ENCODE measurements around the gene PKNOX1. TPM values are rescaled to one million over a fixed set of nuclear protein-coding genes. Genes with fewer than 3 reads are reported as not detected.
"Not testable (repeated sequence)": the region's sequence is repeated elsewhere in the genome, so short reads cannot be mapped to it uniquely, and the experiment has no call there.

Gene PKNOX1
- total and polyA plus RNA-seq, 9 donors, result 13.2 to 18.7 (median 16.7) TPM

- DNase-seq; H3K4me1 ChIP-seq (ENCODE audit: control insufficient read depth, insufficient read depth, low read length); H3K36me3 ChIP-seq (ENCODE audit: control insufficient read depth, insufficient read depth, low read length); H3K27me3 ChIP-seq (ENCODE audit: control insufficient read depth, insufficient read depth, low read length); H3K4me3 ChIP-seq (ENCODE audit: low read length); H3K9me3 ChIP-seq (replicated peaks; ENCODE audit: control insufficient read depth, low read depth, low read length); H3K27ac ChIP-seq (ENCODE audit: low read length): not testable (repeated sequence)
- no CpG with 5 or more reads among the region's 11 CpGs for WGBS (ENCODE audit: insufficient coverage)
Observed at GRCh38 chr21:43072742-43073141, 98.4 kb downstream of the PKNOX1 start.

- H3K4me3 ChIP-seq (ENCODE audit: low read length); DNase-seq; H3K4me1 ChIP-seq (ENCODE audit: control insufficient read depth, insufficient read depth, low read length); H3K9me3 ChIP-seq (replicated peaks; ENCODE audit: control insufficient read depth, low read depth, low read length); H3K36me3 ChIP-seq (ENCODE audit: control insufficient read depth, insufficient read depth, low read length); H3K27ac ChIP-seq (ENCODE audit: low read length); H3K27me3 ChIP-seq (ENCODE audit: control insufficient read depth, insufficient read depth, low read length): not testable (repeated sequence)
- no CpG with 5 or more reads among the region's 74 CpGs for WGBS (ENCODE audit: insufficient coverage)
Observed at GRCh38 chr21:43074401-43075169, 100.2 kb downstream of the PKNOX1 start.

- not testable (repeated sequence) for H3K36me3 ChIP-seq (ENCODE audit: control insufficient read depth, insufficient read depth, low read length); H3K27me3 ChIP-seq (ENCODE audit: control insufficient read depth, insufficient read depth, low read length); H3K9me3 ChIP-seq (replicated peaks; ENCODE audit: control insufficient read depth, low read depth, low read length); H3K4me1 ChIP-seq (ENCODE audit: control insufficient read depth, insufficient read depth, low read length); H3K27ac ChIP-seq (ENCODE audit: low read length); DNase-seq; H3K4me3 ChIP-seq (ENCODE audit: low read length)
- WGBS (ENCODE audit: insufficient coverage), result no CpG with 5 or more reads among the region's 84 CpGs
Observed at GRCh38 chr21:43075170-43076022, 101.0 kb downstream of the PKNOX1 start, which contains the start of gene CBS. Gene CBS, minus strand, starts transcription at chr21:43075835. Its CDS starts 3,642 bp downstream, at chr21:43072193.

- H3K9me3 ChIP-seq (replicated peaks; ENCODE audit: control insufficient read depth, low read depth, low read length); DNase-seq; H3K4me1 ChIP-seq (ENCODE audit: control insufficient read depth, insufficient read depth, low read length); H3K36me3 ChIP-seq (ENCODE audit: control insufficient read depth, insufficient read depth, low read length); H3K4me3 ChIP-seq (ENCODE audit: low read length); H3K27me3 ChIP-seq (ENCODE audit: control insufficient read depth, insufficient read depth, low read length); H3K27ac ChIP-seq (ENCODE audit: low read length): not testable (repeated sequence)
- WGBS (ENCODE audit: insufficient coverage), result no CpG with 5 or more reads among the region's 77 CpGs
Observed at GRCh38 chr21:43076023-43076637, 101.8 kb downstream of the PKNOX1 start.

- not testable (repeated sequence) for H3K36me3 ChIP-seq (ENCODE audit: control insufficient read depth, insufficient read depth, low read length); H3K9me3 ChIP-seq (replicated peaks; ENCODE audit: control insufficient read depth, low read depth, low read length); H3K4me3 ChIP-seq (ENCODE audit: low read length); DNase-seq; H3K4me1 ChIP-seq (ENCODE audit: control insufficient read depth, insufficient read depth, low read length); H3K27me3 ChIP-seq (ENCODE audit: control insufficient read depth, insufficient read depth, low read length); H3K27ac ChIP-seq (ENCODE audit: low read length)
- no CpG with 5 or more reads among the region's 28 CpGs for WGBS (ENCODE audit: insufficient coverage)
Observed at GRCh38 chr21:43076643-43077042, 102.3 kb downstream of the PKNOX1 start.

GRCh38 chr21:43082587-43083300, 108.4 kb downstream of the PKNOX1 start:
- not testable (repeated sequence) for H3K27ac ChIP-seq (ENCODE audit: low read length); DNase-seq; H3K27me3 ChIP-seq (ENCODE audit: control insufficient read depth, insufficient read depth, low read length); H3K4me3 ChIP-seq (ENCODE audit: low read length); H3K4me1 ChIP-seq (ENCODE audit: control insufficient read depth, insufficient read depth, low read length); H3K9me3 ChIP-seq (replicated peaks; ENCODE audit: control insufficient read depth, low read depth, low read length); H3K36me3 ChIP-seq (ENCODE audit: control insufficient read depth, insufficient read depth, low read length)
- no CpG with 5 or more reads among the region's 24 CpGs for WGBS (ENCODE audit: insufficient coverage)

Other genes with a start within 250 kb of the PKNOX1 start
- 5.5 TPM for gene WDR4, start 95.0 kb upstream of the PKNOX1 start, total RNA-seq
- gene WDR4, start 95.0 kb upstream of the PKNOX1 start, polyA plus RNA-seq (ENCODE audit: insufficient read depth in 1 of 8, insufficient read length in 8 of 8, low replicate concordance in 1 of 8), result 10 to 100 TPM in 1 of 8 donors, 1 to 10 TPM in 7; 6.7 to 10.7 (median 9.3) TPM
- gene NDUFV3, start 81.3 kb upstream of the PKNOX1 start, total RNA-seq, result 33.3 TPM
- 10 to 100 TPM; 22.8 to 35.5 (median 32.7) TPM for gene NDUFV3, start 81.3 kb upstream of the PKNOX1 start, polyA plus RNA-seq (ENCODE audit: insufficient read depth in 1 of 8, insufficient read length in 8 of 8, low replicate concordance in 1 of 8)
- gene ERVH48-1, start 48.9 kb upstream of the PKNOX1 start, total RNA-seq, result 0.22 TPM
- gene ERVH48-1, start 48.9 kb upstream of the PKNOX1 start, polyA plus RNA-seq (ENCODE audit: insufficient read depth in 1 of 8, insufficient read length in 8 of 8, low replicate concordance in 1 of 8), result 1 to 10 TPM in 1 of 8 donors, under 1 TPM in 7; 0.20 to 1.3 (median 0.52) TPM
- gene CBS, start 101.3 kb downstream of the PKNOX1 start, total RNA-seq, result 2.7 TPM
- 1 to 10 TPM; 2.0 to 7.9 (median 6.0) TPM for gene CBS, start 101.3 kb downstream of the PKNOX1 start, polyA plus RNA-seq (ENCODE audit: insufficient read depth in 1 of 8, insufficient read length in 8 of 8, low replicate concordance in 1 of 8)
- 10.2 TPM for gene U2AF1, start 133.0 kb downstream of the PKNOX1 start, total RNA-seq
- 10 to 100 TPM; 30.6 to 68.6 (median 46.6) TPM for gene U2AF1, start 133.0 kb downstream of the PKNOX1 start, polyA plus RNA-seq (ENCODE audit: insufficient read depth in 1 of 8, insufficient read length in 8 of 8, low replicate concordance in 1 of 8)
- not detected for gene CRYAA, start 194.4 kb downstream of the PKNOX1 start, total RNA-seq
- under 1 TPM in 2 of 8 donors, not detected in 6; 0.18 to 0.69 TPM for gene CRYAA, start 194.4 kb downstream of the PKNOX1 start, polyA plus RNA-seq (ENCODE audit: insufficient read depth in 1 of 8, insufficient read length in 8 of 8, low replicate concordance in 1 of 8)